H1 (cell line): ENCODE measurements around the gene LAMTOR4.

Experiments
- ATF3 ChIP-seq: IDR thresholded peaks from 2 replicates; pipeline ENCODE4 v1.6.1; 2011; ENCODE audit warnings: low read depth, mild to moderate bottlenecking, low read length; ENCODE audit not compliant: insufficient read depth
- CTCF ChIP-seq, 3 experiments: IDR thresholded peaks; 1 replicate in 2 of 3; 2 replicates in 1 of 3; pipeline versions ENCODE4 v1.5.1 to v1.6.1; 2011; ENCODE audit warnings: low read length in 3 of 3, mild to moderate bottlenecking in 3 of 3, inconsistent platforms in 2 of 3, low read depth in 1 of 3, moderate library complexity in 1 of 3; ENCODE audit not compliant: insufficient read depth in 1 of 3; ENCODE audit errors: control extremely low read depth in 1 of 3
- EZH2 ChIP-seq: fragments of 200-600 bp; sonication (generic); IDR thresholded peaks from 2 replicates; pipeline ENCODE4 v1.7.1; 2012; ENCODE audit warnings: low read depth, mild to moderate bottlenecking, moderate library complexity, low read length, inconsistent platforms; ENCODE audit not compliant: severe bottlenecking
- FOSL1 ChIP-seq: IDR thresholded peaks from 2 replicates; pipeline ENCODE4 v1.6.1; 2011; ENCODE audit warnings: mild to moderate bottlenecking, low read depth, low read length, moderate library complexity; ENCODE audit not compliant: insufficient read depth
- JUN ChIP-seq: IDR thresholded peaks from 2 replicates; pipeline ENCODE4 v1.6.1; 2011; ENCODE audit warnings: low read depth, mild to moderate bottlenecking, improper control_type of control experiment, low read length
- POLR2A ChIP-seq, 2 experiments: IDR thresholded peaks; 1 replicate in 1 of 2; 2 replicates in 1 of 2; pipeline ENCODE4 v1.6.1; 2011; ENCODE audit warnings: low read depth in 2 of 2, low read length in 2 of 2, mild to moderate bottlenecking in 2 of 2; ENCODE audit errors: control extremely low read depth in 1 of 2
- RAD21 ChIP-seq, 2 experiments: IDR thresholded peaks in 1 of 2; conservative IDR thresholded peaks in 1 of 2; 2 replicates each; pipeline ENCODE4 v1.6.1; 2011; ENCODE audit warnings: low read depth in 2 of 2, low read length in 2 of 2, improper control_type of control experiment in 1 of 2, inconsistent platforms in 1 of 2, mild to moderate bottlenecking in 1 of 2, moderate library complexity in 1 of 2
- SRF ChIP-seq: IDR thresholded peaks from 2 replicates; pipeline ENCODE4 v1.6.1; 2011; ENCODE audit warnings: mild to moderate bottlenecking, low read depth, low read length, moderate library complexity
- TBP ChIP-seq: IDR thresholded peaks from 2 replicates; pipeline ENCODE4 v1.6.1; 2011; ENCODE audit warnings: low read depth, low read length, improper control_type of control experiment
- TEAD4 ChIP-seq: IDR thresholded peaks from 2 replicates; pipeline ENCODE4 v1.6.1; 2012; ENCODE audit warnings: low read depth, low read length, inconsistent platforms, mixed read lengths
- TF ChIP-seq, protein P1 (sequence below): IDR thresholded peaks from 2 replicates; pipeline ENCODE4 v1.6.1; 2012; ENCODE audit warnings: inconsistent platforms

DNA sequence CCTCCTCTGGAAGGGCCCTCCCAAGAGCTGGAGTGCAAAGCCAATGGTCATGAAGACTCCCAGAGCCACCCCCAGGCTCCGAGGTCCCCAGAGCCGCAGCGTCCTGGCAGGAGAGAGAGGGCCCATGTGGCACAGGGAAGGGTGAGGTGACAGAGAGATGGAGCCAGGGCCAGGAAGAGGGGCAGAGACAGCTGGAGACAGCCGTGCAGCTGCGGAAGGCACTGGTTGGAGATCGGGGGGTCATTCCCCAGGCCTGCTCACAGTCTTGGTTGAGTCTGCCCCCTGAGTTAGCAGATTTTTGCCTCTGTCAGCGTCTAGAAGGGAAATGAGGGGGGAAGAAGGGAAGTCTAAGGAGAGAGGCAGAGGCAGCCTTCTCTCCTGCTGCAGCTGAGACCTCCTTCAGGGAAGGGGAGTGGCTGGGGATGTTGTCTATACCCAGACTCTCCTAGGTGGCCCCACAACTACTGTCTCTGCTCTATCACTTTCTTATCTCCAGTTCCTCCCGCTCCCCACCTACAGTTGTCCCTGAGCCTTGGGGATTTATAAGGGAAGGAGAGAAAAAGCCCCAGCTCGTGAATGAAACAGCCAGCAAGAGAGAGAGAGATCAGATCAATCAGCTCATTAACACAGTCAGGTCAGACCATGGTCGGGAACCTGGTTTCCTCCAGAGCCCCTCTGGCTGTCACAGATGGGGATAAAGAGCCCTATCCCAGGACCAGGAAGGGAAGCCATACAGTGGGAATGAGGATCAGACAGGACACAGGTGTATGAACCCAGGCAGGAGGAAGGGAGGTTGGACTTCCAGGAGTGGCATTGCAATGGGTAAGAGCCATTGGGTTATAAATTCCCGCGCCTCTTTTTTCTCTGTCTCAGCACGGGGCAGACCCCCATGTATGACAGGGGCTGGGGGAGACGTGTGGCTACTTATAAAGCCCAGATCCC lies 18.5 kb downstream of the LAMTOR4 start:
- no peak for TF ChIP-seq CTCF (IDR thresholded peaks at IDR 0.05; ENCODE audit: control extremely low read depth in 1 of 3, insufficient read depth in 1 of 3, low read depth in 1 of 3, low read length in 3 of 3)
- no peak for TF ChIP-seq RAD21 (IDR thresholded peaks at IDR 0.05 in 1 of 2, conservative IDR thresholded peaks at IDR 0.05 in 1 of 2; ENCODE audit: low read depth in 2 of 2, low read length in 2 of 2)
- TF ChIP-seq TEAD4: no peak
- no peak for TF ChIP-seq JUN
- TF ChIP-seq POLR2A (IDR thresholded peaks at IDR 0.05; ENCODE audit: control extremely low read depth in 1 of 2, low read depth in 2 of 2, low read length in 2 of 2): no peak
- TF ChIP-seq ATF3: no peak
- TF ChIP-seq TBP: no peak
- TF ChIP-seq EZH2: no peak
- no peak for TF ChIP-seq SRF
- TF ChIP-seq, protein P1, sequence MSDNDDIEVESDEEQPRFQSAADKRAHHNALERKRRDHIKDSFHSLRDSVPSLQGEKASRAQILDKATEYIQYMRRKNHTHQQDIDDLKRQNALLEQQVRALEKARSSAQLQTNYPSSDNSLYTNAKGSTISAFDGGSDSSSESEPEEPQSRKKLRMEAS: no peak
- no peak for TF ChIP-seq FOSL1
